WTC11 (cell line): Measurements from ENCODE around the gene BDP1.
"Not testable (repeated sequence)": the region's sequence is repeated elsewhere in the genome, so short reads cannot be mapped to it uniquely, and the experiment has no call there.

Source experiments
- CBFB ChIP-seq: sonication (generic); formaldehyde crosslinking; IDR thresholded peaks from 2 replicates; pipeline ENCODE4 v1.8.1; 2022; ENCODE audit warnings: mild to moderate bottlenecking, low read depth, missing genetic modification reagents
- ESRRA ChIP-seq: sonication (generic); formaldehyde crosslinking; IDR thresholded peaks from 2 replicates; pipeline ENCODE4 v1.8.1; 2022; ENCODE audit warnings: mild to moderate bottlenecking, missing genetic modification reagents, borderline replicate concordance
- MYBL2 ChIP-seq: sonication (generic); formaldehyde crosslinking; IDR thresholded peaks from 2 replicates; pipeline ENCODE4 v1.8.1; 2023; ENCODE audit warnings: mild to moderate bottlenecking, moderate library complexity, missing genetic modification reagents
- TCF7 ChIP-seq: sonication (generic); formaldehyde crosslinking; IDR thresholded peaks from 2 replicates; pipeline ENCODE4 v1.8.0; 2022; ENCODE audit warnings: mild to moderate bottlenecking, low read depth, missing genetic modification reagents, moderate library complexity
- ZNF219 ChIP-seq: sonication (generic); formaldehyde crosslinking; IDR thresholded peaks from 2 replicates; pipeline ENCODE4 v1.8.0; 2023; ENCODE audit warnings: missing genetic modification reagents, mild to moderate bottlenecking, borderline replicate concordance
- ZNF263 ChIP-seq: sonication (generic); formaldehyde crosslinking; IDR thresholded peaks from 2 replicates; pipeline ENCODE4 v1.8.1; 2022; ENCODE audit warnings: low read depth, mild to moderate bottlenecking, moderate library complexity, missing genetic modification reagents
- TF ChIP-seq, protein P1 (sequence below): sonication (generic); formaldehyde crosslinking; IDR thresholded peaks from 2 replicates; pipeline ENCODE4 v1.8.0; 2022; ENCODE audit warnings: mild to moderate bottlenecking, missing genetic modification reagents
- TF ChIP-seq, protein P2 (sequence below): sonication (generic); formaldehyde crosslinking; conservative IDR thresholded peaks from 2 replicates; pipeline ENCODE4 v1.8.1; 2023; ENCODE audit warnings: mild to moderate bottlenecking, low read depth, missing genetic modification reagents, moderate library complexity
- TF ChIP-seq, protein P3 (sequence below): fragments of 200-600 bp; IDR thresholded peaks from 2 replicates; pipeline ENCODE4 v1.8.0; 2022; ENCODE audit warnings: antibody characterized with exemption
- TF ChIP-seq, protein P4 (sequence below): sonication (generic); formaldehyde crosslinking; IDR thresholded peaks from 2 replicates; pipeline ENCODE4 v1.8.1; 2022; ENCODE audit warnings: mild to moderate bottlenecking, missing genetic modification reagents, moderate library complexity, borderline replicate concordance
- TF ChIP-seq, protein P5 (sequence below): sonication (generic); formaldehyde crosslinking; IDR thresholded peaks from 2 replicates; pipeline ENCODE4 v1.8.0; 2023; ENCODE audit warnings: missing genetic modification reagents
- TF ChIP-seq, protein P6 (sequence below): sonication (generic); formaldehyde crosslinking; IDR thresholded peaks from 2 replicates; pipeline ENCODE4 v1.8.0; 2022; ENCODE audit warnings: mild to moderate bottlenecking, missing genetic modification reagents

DNA sequence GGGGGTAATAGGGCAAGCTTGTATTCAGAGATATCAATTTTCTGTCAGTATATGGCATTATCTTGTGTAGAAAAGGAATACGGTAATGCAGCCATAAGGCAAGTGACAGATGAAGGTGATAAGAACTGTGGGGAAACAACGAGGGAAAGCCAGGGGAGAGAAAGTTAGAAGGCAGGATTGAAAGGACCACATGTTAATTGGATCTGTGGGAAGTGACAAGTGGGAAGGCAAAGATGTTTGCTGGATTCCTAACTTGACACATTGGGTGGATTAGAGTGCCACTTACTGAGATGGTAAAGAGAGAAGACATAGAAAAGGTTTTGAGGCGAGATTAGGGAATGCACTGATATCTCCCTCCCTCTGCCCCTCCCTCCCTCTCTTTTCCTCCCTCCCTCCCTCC is 20.6 kb upstream of the BDP1 start:
- TF ChIP-seq, protein P1, sequence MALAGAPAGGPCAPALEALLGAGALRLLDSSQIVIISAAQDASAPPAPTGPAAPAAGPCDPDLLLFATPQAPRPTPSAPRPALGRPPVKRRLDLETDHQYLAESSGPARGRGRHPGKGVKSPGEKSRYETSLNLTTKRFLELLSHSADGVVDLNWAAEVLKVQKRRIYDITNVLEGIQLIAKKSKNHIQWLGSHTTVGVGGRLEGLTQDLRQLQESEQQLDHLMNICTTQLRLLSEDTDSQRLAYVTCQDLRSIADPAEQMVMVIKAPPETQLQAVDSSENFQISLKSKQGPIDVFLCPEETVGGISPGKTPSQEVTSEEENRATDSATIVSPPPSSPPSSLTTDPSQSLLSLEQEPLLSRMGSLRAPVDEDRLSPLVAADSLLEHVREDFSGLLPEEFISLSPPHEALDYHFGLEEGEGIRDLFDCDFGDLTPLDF (CRISPR knock-in tag), result not testable (repeated sequence)
- TF ChIP-seq ZNF263 (CRISPR knock-in tag); ZNF219 (CRISPR knock-in tag); MYBL2 (CRISPR knock-in tag); TCF7 (CRISPR knock-in tag); ESRRA; CBFB (CRISPR knock-in tag): not testable (repeated sequence)
- TF ChIP-seq, protein P2, sequence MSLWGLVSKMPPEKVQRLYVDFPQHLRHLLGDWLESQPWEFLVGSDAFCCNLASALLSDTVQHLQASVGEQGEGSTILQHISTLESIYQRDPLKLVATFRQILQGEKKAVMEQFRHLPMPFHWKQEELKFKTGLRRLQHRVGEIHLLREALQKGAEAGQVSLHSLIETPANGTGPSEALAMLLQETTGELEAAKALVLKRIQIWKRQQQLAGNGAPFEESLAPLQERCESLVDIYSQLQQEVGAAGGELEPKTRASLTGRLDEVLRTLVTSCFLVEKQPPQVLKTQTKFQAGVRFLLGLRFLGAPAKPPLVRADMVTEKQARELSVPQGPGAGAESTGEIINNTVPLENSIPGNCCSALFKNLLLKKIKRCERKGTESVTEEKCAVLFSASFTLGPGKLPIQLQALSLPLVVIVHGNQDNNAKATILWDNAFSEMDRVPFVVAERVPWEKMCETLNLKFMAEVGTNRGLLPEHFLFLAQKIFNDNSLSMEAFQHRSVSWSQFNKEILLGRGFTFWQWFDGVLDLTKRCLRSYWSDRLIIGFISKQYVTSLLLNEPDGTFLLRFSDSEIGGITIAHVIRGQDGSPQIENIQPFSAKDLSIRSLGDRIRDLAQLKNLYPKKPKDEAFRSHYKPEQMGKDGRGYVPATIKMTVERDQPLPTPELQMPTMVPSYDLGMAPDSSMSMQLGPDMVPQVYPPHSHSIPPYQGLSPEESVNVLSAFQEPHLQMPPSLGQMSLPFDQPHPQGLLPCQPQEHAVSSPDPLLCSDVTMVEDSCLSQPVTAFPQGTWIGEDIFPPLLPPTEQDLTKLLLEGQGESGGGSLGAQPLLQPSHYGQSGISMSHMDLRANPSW (CRISPR knock-in tag), result not testable (repeated sequence)
- TF ChIP-seq, protein P3, sequence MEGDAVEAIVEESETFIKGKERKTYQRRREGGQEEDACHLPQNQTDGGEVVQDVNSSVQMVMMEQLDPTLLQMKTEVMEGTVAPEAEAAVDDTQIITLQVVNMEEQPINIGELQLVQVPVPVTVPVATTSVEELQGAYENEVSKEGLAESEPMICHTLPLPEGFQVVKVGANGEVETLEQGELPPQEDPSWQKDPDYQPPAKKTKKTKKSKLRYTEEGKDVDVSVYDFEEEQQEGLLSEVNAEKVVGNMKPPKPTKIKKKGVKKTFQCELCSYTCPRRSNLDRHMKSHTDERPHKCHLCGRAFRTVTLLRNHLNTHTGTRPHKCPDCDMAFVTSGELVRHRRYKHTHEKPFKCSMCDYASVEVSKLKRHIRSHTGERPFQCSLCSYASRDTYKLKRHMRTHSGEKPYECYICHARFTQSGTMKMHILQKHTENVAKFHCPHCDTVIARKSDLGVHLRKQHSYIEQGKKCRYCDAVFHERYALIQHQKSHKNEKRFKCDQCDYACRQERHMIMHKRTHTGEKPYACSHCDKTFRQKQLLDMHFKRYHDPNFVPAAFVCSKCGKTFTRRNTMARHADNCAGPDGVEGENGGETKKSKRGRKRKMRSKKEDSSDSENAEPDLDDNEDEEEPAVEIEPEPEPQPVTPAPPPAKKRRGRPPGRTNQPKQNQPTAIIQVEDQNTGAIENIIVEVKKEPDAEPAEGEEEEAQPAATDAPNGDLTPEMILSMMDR, result not testable (repeated sequence)
- TF ChIP-seq, protein P4, sequence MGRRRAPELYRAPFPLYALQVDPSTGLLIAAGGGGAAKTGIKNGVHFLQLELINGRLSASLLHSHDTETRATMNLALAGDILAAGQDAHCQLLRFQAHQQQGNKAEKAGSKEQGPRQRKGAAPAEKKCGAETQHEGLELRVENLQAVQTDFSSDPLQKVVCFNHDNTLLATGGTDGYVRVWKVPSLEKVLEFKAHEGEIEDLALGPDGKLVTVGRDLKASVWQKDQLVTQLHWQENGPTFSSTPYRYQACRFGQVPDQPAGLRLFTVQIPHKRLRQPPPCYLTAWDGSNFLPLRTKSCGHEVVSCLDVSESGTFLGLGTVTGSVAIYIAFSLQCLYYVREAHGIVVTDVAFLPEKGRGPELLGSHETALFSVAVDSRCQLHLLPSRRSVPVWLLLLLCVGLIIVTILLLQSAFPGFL, result not testable (repeated sequence)
- TF ChIP-seq, protein P5, sequence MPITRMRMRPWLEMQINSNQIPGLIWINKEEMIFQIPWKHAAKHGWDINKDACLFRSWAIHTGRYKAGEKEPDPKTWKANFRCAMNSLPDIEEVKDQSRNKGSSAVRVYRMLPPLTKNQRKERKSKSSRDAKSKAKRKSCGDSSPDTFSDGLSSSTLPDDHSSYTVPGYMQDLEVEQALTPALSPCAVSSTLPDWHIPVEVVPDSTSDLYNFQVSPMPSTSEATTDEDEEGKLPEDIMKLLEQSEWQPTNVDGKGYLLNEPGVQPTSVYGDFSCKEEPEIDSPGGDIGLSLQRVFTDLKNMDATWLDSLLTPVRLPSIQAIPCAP (CRISPR knock-in tag), result not testable (repeated sequence)
- TF ChIP-seq, protein P6, sequence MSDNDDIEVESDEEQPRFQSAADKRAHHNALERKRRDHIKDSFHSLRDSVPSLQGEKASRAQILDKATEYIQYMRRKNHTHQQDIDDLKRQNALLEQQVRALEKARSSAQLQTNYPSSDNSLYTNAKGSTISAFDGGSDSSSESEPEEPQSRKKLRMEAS (CRISPR knock-in tag), result not testable (repeated sequence)
